ENCODE data around the gene KLLN. TPM values are rescaled to one million over a fixed set of nuclear protein-coding genes. Genes with fewer than 3 reads are reported as not detected.

KLLN gene
- total RNA-seq, 1 donor from 2014 or later = 0.68 TPM

Other genes starting within 250 kb of the KLLN start
- gene PAPSS2, start 203.7 kb downstream of the KLLN start, total RNA-seq = 120 TPM
- 20.6 TPM for gene ATAD1, start 45.3 kb downstream of the KLLN start, total RNA-seq
- 41.5 TPM for gene PTEN, start 92 bp upstream of the KLLN start, total RNA-seq